HEK293 (cell line): ENCODE data around the gene PHACTR1.

Experiments used
- GLI4 ChIP-seq: fragments of 450-650 bp; formaldehyde crosslinking; IDR thresholded peaks from 2 replicates; pipeline ENCODE4 v1.5.1; 2016; ENCODE audit warnings: missing biosample characterization, missing genetic modification characterization
- IKZF3 ChIP-seq: fragments of 450-650 bp; IDR thresholded peaks from 2 replicates; pipeline ENCODE4 v1.5.0; 2018; ENCODE audit warnings: missing biosample characterization, mild to moderate bottlenecking, missing genetic modification characterization, moderate library complexity
- KLF7 ChIP-seq: fragments of 450-650 bp; formaldehyde crosslinking; IDR thresholded peaks from 2 replicates; pipeline ENCODE4 v1.5.1; 2016; ENCODE audit warnings: missing biosample characterization, missing genetic modification characterization, borderline replicate concordance
- OSR2 ChIP-seq: fragments of 450-650 bp; formaldehyde crosslinking; IDR thresholded peaks from 2 replicates; pipeline ENCODE4 v1.5.1; 2016; ENCODE audit warnings: missing biosample characterization, missing genetic modification characterization
- PRDM1 ChIP-seq: fragments of 450-650 bp; formaldehyde crosslinking; IDR thresholded peaks from 2 replicates; pipeline ENCODE4; 2016; ENCODE audit warnings: missing biosample characterization, missing genetic modification characterization
- RBAK ChIP-seq: fragments of 450-650 bp; formaldehyde crosslinking; IDR thresholded peaks from 2 replicates; pipeline ENCODE4 v1.5.1; 2016; ENCODE audit warnings: missing biosample characterization, missing genetic modification characterization
- SP3 ChIP-seq: fragments of 450-650 bp; formaldehyde crosslinking; IDR thresholded peaks from 2 replicates; pipeline ENCODE4 v1.5.1; 2016; ENCODE audit warnings: missing biosample characterization, missing genetic modification characterization
- ZBTB20 ChIP-seq: fragments of 450-650 bp; formaldehyde crosslinking; IDR thresholded peaks from 2 replicates; pipeline ENCODE4 v1.5.1; 2016; ENCODE audit warnings: missing biosample characterization, missing genetic modification characterization
- ZNF10 ChIP-seq: fragments of 450-650 bp; formaldehyde crosslinking; IDR thresholded peaks from 2 replicates; pipeline ENCODE4 v1.5.1; 2017; ENCODE audit warnings: missing biosample characterization, missing genetic modification characterization
- ZNF174 ChIP-seq: fragments of 450-650 bp; formaldehyde crosslinking; IDR thresholded peaks from 2 replicates; pipeline ENCODE4 v1.5.0; 2017; ENCODE audit warnings: missing biosample characterization, mild to moderate bottlenecking, missing genetic modification characterization
- ZNF184 ChIP-seq: fragments of 450-650 bp; IDR thresholded peaks from 2 replicates; pipeline ENCODE4 v1.5.1; 2018; ENCODE audit warnings: missing biosample characterization, mild to moderate bottlenecking, missing genetic modification characterization
- ZNF202 ChIP-seq: fragments of 450-650 bp; formaldehyde crosslinking; IDR thresholded peaks from 2 replicates; pipeline ENCODE4 v1.5.1; 2016; ENCODE audit warnings: missing biosample characterization, missing genetic modification characterization, borderline replicate concordance
- ZNF24 ChIP-seq: fragments of 450-650 bp; formaldehyde crosslinking; IDR thresholded peaks from 2 replicates; pipeline ENCODE4 v1.5.1; 2016; ENCODE audit warnings: missing biosample characterization, missing genetic modification characterization
- ZNF274 ChIP-seq, 2 experiments: fragments of 200-500 bp in 1 of 2; fragments of 450-650 bp in 1 of 2; sonication (Bioruptor generic) in 1 of 2; formaldehyde crosslinking in 1 of 2; IDR thresholded peaks; 2 replicates each; pipeline versions ENCODE4 v1.5.1 to v1.6.1; 2014 to 2016; ENCODE audit warnings: borderline replicate concordance in 1 of 2, inconsistent platforms in 1 of 2, low read length in 1 of 2, missing biosample characterization in 1 of 2, missing genetic modification characterization in 1 of 2
- ZNF311 ChIP-seq: fragments of 450-650 bp; formaldehyde crosslinking; IDR thresholded peaks from 2 replicates; pipeline ENCODE4 v1.5.1; 2017; ENCODE audit warnings: missing biosample characterization, missing genetic modification characterization, borderline replicate concordance
- ZNF558 ChIP-seq: fragments of 450-650 bp; formaldehyde crosslinking; IDR thresholded peaks from 2 replicates; pipeline ENCODE4 v1.5.1; 2016; ENCODE audit warnings: missing biosample characterization, missing genetic modification characterization
- ZNF560 ChIP-seq: fragments of 450-650 bp; formaldehyde crosslinking; IDR thresholded peaks from 2 replicates; pipeline ENCODE4 v1.5.1; 2017; ENCODE audit warnings: missing biosample characterization, missing genetic modification characterization, borderline replicate concordance
- ZNF621 ChIP-seq: fragments of 450-650 bp; formaldehyde crosslinking; IDR thresholded peaks from 2 replicates; pipeline ENCODE4 v1.5.1; 2017; ENCODE audit warnings: missing biosample characterization, missing genetic modification characterization
- ZNF626 ChIP-seq: fragments of 450-650 bp; sonication (Bioruptor Pico); formaldehyde crosslinking; IDR thresholded peaks from 2 replicates; pipeline ENCODE4 v1.5.1; 2018; ENCODE audit warnings: missing biosample characterization, missing genetic modification characterization, inconsistent platforms
- ZNF830 ChIP-seq: fragments of 450-650 bp; IDR thresholded peaks from 2 replicates; pipeline ENCODE4 v1.5.0; 2018; ENCODE audit warnings: missing biosample characterization, missing genetic modification characterization, low read depth, mild to moderate bottlenecking, moderate library complexity
- TF ChIP-seq, protein P1 (sequence below): fragments of 450-650 bp; formaldehyde crosslinking; conservative IDR thresholded peaks from 2 replicates; pipeline ENCODE4 v1.5.1; 2016; ENCODE audit warnings: low read depth, missing biosample characterization, missing genetic modification characterization
- TF ChIP-seq, protein P2 (sequence below): fragments of 450-650 bp; formaldehyde crosslinking; IDR thresholded peaks from 2 replicates; pipeline ENCODE4 v1.5.1; 2017; ENCODE audit warnings: missing biosample characterization, missing genetic modification characterization
- TF ChIP-seq, protein P3 (sequence below): fragments of 450-650 bp; IDR thresholded peaks from 2 replicates; pipeline ENCODE4 v1.5.1; 2018; ENCODE audit warnings: missing biosample characterization, mild to moderate bottlenecking, missing genetic modification characterization
- TF ChIP-seq, protein P4 (sequence below): fragments of 450-650 bp; formaldehyde crosslinking; IDR thresholded peaks from 2 replicates; pipeline ENCODE4 v1.5.1; 2016; ENCODE audit warnings: missing biosample characterization, missing genetic modification characterization
- TF ChIP-seq, protein P5 (sequence below): sonication (generic); formaldehyde crosslinking; IDR thresholded peaks from 2 replicates; pipeline ENCODE4 v1.8.1; 2022; ENCODE audit warnings: mild to moderate bottlenecking, moderate library complexity, missing genetic modification reagents
- TF ChIP-seq, protein P6 (sequence below): fragments of 450-650 bp; formaldehyde crosslinking; IDR thresholded peaks from 2 replicates; pipeline ENCODE4 v1.5.1; 2016; ENCODE audit warnings: missing biosample characterization, missing genetic modification characterization, low read depth

PHACTR1 gene

DNA sequence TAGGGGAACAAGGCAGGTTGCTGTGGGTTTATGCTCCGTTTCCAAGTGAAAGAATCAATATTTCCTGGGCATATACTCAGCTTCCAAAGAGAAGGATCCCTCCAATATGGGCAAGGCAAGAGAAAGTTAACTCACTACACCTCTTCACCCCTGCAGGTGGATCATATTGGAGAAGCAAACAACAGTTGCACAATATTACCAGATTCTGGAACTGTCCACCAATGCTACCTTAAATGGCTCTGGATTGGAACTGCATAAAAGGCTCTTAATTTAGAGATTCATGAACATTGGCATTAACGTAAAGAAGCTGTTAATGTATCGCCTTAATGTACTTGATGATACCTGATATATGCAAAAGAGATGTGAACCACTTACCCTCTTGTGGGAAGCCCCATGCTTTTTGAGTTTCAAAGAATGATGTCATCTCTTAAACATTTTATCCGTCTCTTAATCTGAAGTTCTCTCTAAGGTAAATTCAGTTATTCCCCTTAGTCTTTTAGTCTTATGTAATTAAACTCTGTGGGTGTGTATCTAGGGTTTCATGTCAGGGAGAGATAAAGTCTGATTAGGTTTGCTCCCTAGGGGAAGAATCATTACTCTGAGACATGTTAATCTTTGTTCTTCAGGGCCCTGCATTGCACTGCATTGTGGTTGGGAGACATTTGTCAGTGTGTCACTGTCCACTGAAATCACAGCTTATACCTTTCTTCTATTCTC, 99.5 kb downstream of the PHACTR1 start (continued):
- TF ChIP-seq, protein P1, sequence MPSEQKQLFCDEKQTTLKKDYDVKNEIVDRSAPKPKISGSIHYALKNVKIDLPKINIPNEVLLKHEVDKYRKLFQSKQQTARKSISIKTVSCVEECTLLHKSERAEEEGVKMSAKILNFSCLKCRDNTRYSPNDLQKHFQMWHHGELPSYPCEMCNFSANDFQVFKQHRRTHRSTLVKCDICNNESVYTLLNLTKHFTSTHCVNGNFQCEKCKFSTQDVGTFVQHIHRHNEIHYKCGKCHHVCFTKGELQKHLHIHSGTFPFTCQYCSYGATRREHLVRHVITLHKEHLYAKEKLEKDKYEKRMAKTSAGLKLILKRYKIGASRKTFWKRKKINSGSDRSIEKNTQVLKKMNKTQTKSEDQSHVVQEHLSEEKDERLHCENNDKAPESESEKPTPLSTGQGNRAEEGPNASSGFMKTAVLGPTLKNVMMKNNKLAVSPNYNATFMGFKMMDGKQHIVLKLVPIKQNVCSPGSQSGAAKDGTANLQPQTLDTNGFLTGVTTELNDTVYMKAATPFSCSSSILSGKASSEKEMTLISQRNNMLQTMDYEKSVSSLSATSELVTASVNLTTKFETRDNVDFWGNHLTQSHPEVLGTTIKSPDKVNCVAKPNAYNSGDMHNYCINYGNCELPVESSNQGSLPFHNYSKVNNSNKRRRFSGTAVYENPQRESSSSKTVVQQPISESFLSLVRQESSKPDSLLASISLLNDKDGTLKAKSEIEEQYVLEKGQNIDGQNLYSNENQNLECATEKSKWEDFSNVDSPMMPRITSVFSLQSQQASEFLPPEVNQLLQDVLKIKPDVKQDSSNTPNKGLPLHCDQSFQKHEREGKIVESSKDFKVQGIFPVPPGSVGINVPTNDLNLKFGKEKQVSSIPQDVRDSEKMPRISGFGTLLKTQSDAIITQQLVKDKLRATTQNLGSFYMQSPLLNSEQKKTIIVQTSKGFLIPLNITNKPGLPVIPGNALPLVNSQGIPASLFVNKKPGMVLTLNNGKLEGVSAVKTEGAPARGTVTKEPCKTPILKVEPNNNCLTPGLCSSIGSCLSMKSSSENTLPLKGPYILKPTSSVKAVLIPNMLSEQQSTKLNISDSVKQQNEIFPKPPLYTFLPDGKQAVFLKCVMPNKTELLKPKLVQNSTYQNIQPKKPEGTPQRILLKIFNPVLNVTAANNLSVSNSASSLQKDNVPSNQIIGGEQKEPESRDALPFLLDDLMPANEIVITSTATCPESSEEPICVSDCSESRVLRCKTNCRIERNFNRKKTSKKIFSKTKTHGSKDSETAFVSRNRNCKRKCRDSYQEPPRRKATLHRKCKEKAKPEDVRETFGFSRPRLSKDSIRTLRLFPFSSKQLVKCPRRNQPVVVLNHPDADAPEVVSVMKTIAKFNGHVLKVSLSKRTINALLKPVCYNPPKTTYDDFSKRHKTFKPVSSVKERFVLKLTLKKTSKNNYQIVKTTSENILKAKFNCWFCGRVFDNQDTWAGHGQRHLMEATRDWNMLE (tag by site-specific recombination), result no peak
- 0 out of 2 replicates have a peak, but pooled peaks have one; percentile 18 for TF ChIP-seq PRDM1 (tag by site-specific recombination)
- no peak for TF ChIP-seq ZNF184
- no peak for TF ChIP-seq ZBTB20
- no peak for TF ChIP-seq ZNF274 (IDR thresholded peaks at IDR 0.05; ENCODE audit: low read length)
- TF ChIP-seq ZNF274 (tag by site-specific recombination; IDR thresholded peaks at IDR 0.05; ENCODE audit: borderline replicate concordance), result no peak
- TF ChIP-seq ZNF174 (tag by site-specific recombination), result no peak
- TF ChIP-seq ZNF830 (tag by site-specific recombination), result no peak
- TF ChIP-seq RBAK (tag by site-specific recombination), result no peak
- TF ChIP-seq ZNF626 (tag by site-specific recombination), result no peak
- TF ChIP-seq, protein P2, sequence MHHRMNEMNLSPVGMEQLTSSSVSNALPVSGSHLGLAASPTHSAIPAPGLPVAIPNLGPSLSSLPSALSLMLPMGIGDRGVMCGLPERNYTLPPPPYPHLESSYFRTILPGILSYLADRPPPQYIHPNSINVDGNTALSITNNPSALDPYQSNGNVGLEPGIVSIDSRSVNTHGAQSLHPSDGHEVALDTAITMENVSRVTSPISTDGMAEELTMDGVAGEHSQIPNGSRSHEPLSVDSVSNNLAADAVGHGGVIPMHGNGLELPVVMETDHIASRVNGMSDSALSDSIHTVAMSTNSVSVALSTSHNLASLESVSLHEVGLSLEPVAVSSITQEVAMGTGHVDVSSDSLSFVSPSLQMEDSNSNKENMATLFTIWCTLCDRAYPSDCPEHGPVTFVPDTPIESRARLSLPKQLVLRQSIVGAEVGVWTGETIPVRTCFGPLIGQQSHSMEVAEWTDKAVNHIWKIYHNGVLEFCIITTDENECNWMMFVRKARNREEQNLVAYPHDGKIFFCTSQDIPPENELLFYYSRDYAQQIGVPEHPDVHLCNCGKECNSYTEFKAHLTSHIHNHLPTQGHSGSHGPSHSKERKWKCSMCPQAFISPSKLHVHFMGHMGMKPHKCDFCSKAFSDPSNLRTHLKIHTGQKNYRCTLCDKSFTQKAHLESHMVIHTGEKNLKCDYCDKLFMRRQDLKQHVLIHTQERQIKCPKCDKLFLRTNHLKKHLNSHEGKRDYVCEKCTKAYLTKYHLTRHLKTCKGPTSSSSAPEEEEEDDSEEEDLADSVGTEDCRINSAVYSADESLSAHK (tag by site-specific recombination), result peak; percentile 80
- TF ChIP-seq GLI4, result no peak
- peak; percentile 83 for TF ChIP-seq ZNF10 (tag by site-specific recombination)
- no peak for TF ChIP-seq ZNF558 (tag by site-specific recombination)
- no peak for TF ChIP-seq KLF7
- peak; percentile 84 for TF ChIP-seq OSR2
- peak; percentile 83 for TF ChIP-seq IKZF3 (tag by site-specific recombination)
- TF ChIP-seq, protein P3, sequence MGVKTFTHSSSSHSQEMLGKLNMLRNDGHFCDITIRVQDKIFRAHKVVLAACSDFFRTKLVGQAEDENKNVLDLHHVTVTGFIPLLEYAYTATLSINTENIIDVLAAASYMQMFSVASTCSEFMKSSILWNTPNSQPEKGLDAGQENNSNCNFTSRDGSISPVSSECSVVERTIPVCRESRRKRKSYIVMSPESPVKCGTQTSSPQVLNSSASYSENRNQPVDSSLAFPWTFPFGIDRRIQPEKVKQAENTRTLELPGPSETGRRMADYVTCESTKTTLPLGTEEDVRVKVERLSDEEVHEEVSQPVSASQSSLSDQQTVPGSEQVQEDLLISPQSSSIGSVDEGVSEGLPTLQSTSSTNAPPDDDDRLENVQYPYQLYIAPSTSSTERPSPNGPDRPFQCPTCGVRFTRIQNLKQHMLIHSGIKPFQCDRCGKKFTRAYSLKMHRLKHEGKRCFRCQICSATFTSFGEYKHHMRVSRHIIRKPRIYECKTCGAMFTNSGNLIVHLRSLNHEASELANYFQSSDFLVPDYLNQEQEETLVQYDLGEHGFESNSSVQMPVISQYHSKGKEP, result peak; percentile 63; the same call in 1 of the 2 replicates
- TF ChIP-seq ZNF202 (tag by site-specific recombination), result no peak
- TF ChIP-seq SP3 (tag by site-specific recombination), result 0 out of 2 replicates have a peak, but pooled peaks have one; percentile 13
- TF ChIP-seq, protein P4, sequence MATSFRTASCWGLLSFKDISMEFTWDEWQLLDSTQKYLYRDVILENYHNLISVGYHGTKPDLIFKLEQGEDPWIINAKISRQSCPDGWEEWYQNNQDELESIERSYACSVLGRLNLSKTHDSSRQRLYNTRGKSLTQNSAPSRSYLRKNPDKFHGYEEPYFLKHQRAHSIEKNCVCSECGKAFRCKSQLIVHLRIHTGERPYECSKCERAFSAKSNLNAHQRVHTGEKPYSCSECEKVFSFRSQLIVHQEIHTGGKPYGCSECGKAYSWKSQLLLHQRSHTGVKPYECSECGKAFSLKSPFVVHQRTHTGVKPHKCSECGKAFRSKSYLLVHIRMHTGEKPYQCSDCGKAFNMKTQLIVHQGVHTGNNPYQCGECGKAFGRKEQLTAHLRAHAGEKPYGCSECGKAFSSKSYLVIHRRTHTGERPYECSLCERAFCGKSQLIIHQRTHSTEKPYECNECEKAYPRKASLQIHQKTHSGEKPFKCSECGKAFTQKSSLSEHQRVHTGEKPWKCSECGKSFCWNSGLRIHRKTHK (tag by site-specific recombination), result no peak
- no peak for TF ChIP-seq ZNF560
- no peak for TF ChIP-seq ZNF311
- TF ChIP-seq ZNF24 (tag by site-specific recombination), result peak; percentile 95
- TF ChIP-seq ZNF621 (tag by site-specific recombination), result no peak
- TF ChIP-seq, protein P5, sequence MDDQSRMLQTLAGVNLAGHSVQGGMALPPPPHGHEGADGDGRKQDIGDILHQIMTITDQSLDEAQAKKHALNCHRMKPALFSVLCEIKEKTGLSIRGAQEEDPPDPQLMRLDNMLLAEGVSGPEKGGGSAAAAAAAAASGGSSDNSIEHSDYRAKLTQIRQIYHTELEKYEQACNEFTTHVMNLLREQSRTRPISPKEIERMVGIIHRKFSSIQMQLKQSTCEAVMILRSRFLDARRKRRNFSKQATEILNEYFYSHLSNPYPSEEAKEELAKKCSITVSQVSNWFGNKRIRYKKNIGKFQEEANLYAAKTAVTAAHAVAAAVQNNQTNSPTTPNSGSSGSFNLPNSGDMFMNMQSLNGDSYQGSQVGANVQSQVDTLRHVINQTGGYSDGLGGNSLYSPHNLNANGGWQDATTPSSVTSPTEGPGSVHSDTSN (CRISPR knock-in tag), result no peak
- TF ChIP-seq, protein P6, sequence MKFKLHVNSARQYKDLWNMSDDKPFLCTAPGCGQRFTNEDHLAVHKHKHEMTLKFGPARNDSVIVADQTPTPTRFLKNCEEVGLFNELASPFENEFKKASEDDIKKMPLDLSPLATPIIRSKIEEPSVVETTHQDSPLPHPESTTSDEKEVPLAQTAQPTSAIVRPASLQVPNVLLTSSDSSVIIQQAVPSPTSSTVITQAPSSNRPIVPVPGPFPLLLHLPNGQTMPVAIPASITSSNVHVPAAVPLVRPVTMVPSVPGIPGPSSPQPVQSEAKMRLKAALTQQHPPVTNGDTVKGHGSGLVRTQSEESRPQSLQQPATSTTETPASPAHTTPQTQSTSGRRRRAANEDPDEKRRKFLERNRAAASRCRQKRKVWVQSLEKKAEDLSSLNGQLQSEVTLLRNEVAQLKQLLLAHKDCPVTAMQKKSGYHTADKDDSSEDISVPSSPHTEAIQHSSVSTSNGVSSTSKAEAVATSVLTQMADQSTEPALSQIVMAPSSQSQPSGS (tag by site-specific recombination), result peak; percentile 96
